ENCODE results near the gene PDZD2. TPM values are rescaled to one million over a fixed set of nuclear protein-coding genes. Genes with fewer than 3 reads are reported as not detected.
A peak's percentile ranks its signal among the peaks of the same experiment; 100 is the strongest.

The PDZD2 gene
- total RNA-seq, 2 experiments from 2014 or later = 1.3 to 1.8 TPM

- Histone ChIP-seq H3K27ac (ENCODE audit: low read depth in 1 of 2, low read length in 2 of 2) (no peak overlapping the region), H3K9me3 (ENCODE audit: control insufficient read depth in 1 of 2, insufficient read depth in 1 of 2, low read length in 2 of 2) (no peaks in the 10 kb centered on the region), H3K4me3 (ENCODE audit: low read length) (no peak overlapping the region), H3K36me3 (ENCODE audit: insufficient read depth, low read length) (no peaks in the 10 kb centered on the region), H3K27me3 (ENCODE audit: control insufficient read depth in 1 of 2, insufficient read depth in 2 of 2, low read length in 2 of 2) (no peaks in the 10 kb centered on the region), H3K4me1 (ENCODE audit: insufficient read depth, low read length) (no peaks in the 10 kb centered on the region)
- no peak for TF ChIP-seq CTCF (IDR thresholded peaks at IDR 0.05)
- POLR2A ChIA-PET = no interaction called here
- Mint-ChIP-seq H3K36me3 (ENCODE audit: low read depth) (no peaks in the 10 kb centered on the region), H3K9me3 (no peaks in the 10 kb centered on the region), H3K27ac (no peak overlapping the region), H3K4me3 (no peak overlapping the region), H3K27me3 (peaks cover 5% of the 10 kb centered on the region), H3K4me1 (ENCODE audit: low read depth) (no peaks in the 10 kb centered on the region)
- ATAC-seq (ENCODE audit: poor library complexity) (no peak), DNase-seq (no peak)
- intact Hi-C loops (cut with DNase I, micrococcal nuclease) = loop anchor here in 1 of 2 experiments (5.0 kb wide), 1 partner anchor 226 kb away; no protein-coding TSS in a partner anchor
- CTCF ChIA-PET = no interaction called here
Measured at GRCh38 chr5:31807789-31808540, 169.0 kb downstream of the PDZD2 start.

- Histone ChIP-seq H3K36me3 (ENCODE audit: insufficient read depth, low read length) (no peaks in the 10 kb centered on the region), H3K27me3 (ENCODE audit: control insufficient read depth in 1 of 2, insufficient read depth in 2 of 2, low read length in 2 of 2) (no peaks in the 10 kb centered on the region), H3K9me3 (ENCODE audit: control insufficient read depth in 1 of 2, insufficient read depth in 1 of 2, low read length in 2 of 2) (no peaks in the 10 kb centered on the region), H3K4me1 (ENCODE audit: insufficient read depth, low read length) (no peaks in the 10 kb centered on the region), H3K27ac (ENCODE audit: low read depth in 1 of 2, low read length in 2 of 2) (no peak overlapping the region), H3K4me3 (ENCODE audit: low read length) (no peak overlapping the region)
- ATAC-seq (ENCODE audit: poor library complexity) = no peak
- intact Hi-C loops (cut with DNase I, micrococcal nuclease) = loop anchor here in 1 of 2 experiments (5.0 kb wide), 1 partner anchor 227 kb away; no protein-coding TSS in a partner anchor
- no peaks in the 10 kb centered on the region for H3K27me3 Mint-ChIP-seq
- no peak overlapping the region for H3K27ac Mint-ChIP-seq
- no peaks in the 10 kb centered on the region for H3K4me1 Mint-ChIP-seq (ENCODE audit: low read depth)
- DNase-seq = peak in 6 of 14 experiments; percentile 1 to 52 (median 10)
- TF ChIP-seq CTCF (IDR thresholded peaks at IDR 0.05) = peak; percentile 22
- ChIA-PET POLR2A (no interaction called here), CTCF (no interaction called here)
- no peaks in the 10 kb centered on the region for H3K9me3 Mint-ChIP-seq
- no peaks in the 10 kb centered on the region for H3K36me3 Mint-ChIP-seq (ENCODE audit: low read depth)
- H3K4me3 Mint-ChIP-seq = no peak overlapping the region
Measured at GRCh38 chr5:31809050-31809870, 170.3 kb downstream of the PDZD2 start.

DNA sequence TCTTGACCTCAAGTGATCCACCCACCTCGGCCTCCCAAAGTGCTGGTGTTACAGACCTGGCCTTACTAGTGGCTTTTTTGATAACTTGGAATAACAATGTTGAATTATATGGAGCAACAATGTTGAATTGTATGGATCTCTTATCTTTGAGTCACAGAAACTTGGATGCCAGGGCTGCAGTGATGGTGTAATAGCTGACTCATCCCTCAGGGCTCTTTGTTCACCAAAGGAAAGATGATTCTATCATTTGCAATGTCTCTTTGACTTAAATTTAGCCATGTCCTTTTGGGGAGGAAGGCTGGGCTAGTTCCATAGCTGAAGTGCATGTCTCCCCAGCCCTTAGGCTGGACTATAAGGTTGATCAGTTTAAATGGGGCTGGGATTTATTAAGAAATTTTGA is 172.3 kb downstream of the PDZD2 start:
- ATAC-seq (ENCODE audit: poor library complexity) (no peak), DNase-seq (no peak)
- Mint-ChIP-seq H3K9me3 (no peaks in the 10 kb centered on the region), H3K4me1 (ENCODE audit: low read depth) (no peaks in the 10 kb centered on the region), H3K36me3 (ENCODE audit: low read depth) (no peaks in the 10 kb centered on the region), H3K27ac (no peak overlapping the region), H3K27me3 (no peaks in the 10 kb centered on the region), H3K4me3 (no peak overlapping the region)
- Histone ChIP-seq H3K4me3 (ENCODE audit: low read length) (no peak overlapping the region), H3K36me3 (ENCODE audit: insufficient read depth, low read length) (no peaks in the 10 kb centered on the region), H3K4me1 (ENCODE audit: insufficient read depth, low read length) (no peaks in the 10 kb centered on the region), H3K27me3 (ENCODE audit: control insufficient read depth in 1 of 2, insufficient read depth in 2 of 2, low read length in 2 of 2) (no peaks in the 10 kb centered on the region), H3K9me3 (ENCODE audit: control insufficient read depth in 1 of 2, insufficient read depth in 1 of 2, low read length in 2 of 2) (no peaks in the 10 kb centered on the region), H3K27ac (ENCODE audit: low read depth in 1 of 2, low read length in 2 of 2) (no peak overlapping the region)
- ChIA-PET POLR2A (no interaction called here), CTCF (no interaction called here)
- intact Hi-C loops (cut with DNase I, micrococcal nuclease) = no loop called here
- TF ChIP-seq CTCF (IDR thresholded peaks at IDR 0.05) = no peak
